ENCODE results near the gene SATL1. TPM values are rescaled to one million over a fixed set of nuclear protein-coding genes. Genes with fewer than 3 reads are reported as not detected.

Gene SATL1
- total RNA-seq, 1 donor from 2014 or later: 0.56 TPM

- no peaks in the 10 kb centered on the region for H3K4me1 Mint-ChIP-seq
- H3K9me3 Mint-ChIP-seq: peaks cover 38% of the 10 kb centered on the region
- no peak overlapping the region for H3K27ac Mint-ChIP-seq
- DNase-seq (ENCODE audit: low spot score in 2 of 2, unreplicated experiment in 2 of 2): no peak
- no peaks in the 10 kb centered on the region for H3K27me3 Mint-ChIP-seq (ENCODE audit: low read depth)
- TF ChIP-seq CTCF (IDR thresholded peaks at IDR 0.05; ENCODE audit: unreplicated experiment): no peak
- no peak overlapping the region for H3K4me3 Mint-ChIP-seq
- no peaks in the 10 kb centered on the region for H3K36me3 Mint-ChIP-seq
These were observed 47.3 kb downstream of the SATL1 start for GRCh38 chrX:85196319-85196718.

- Mint-ChIP-seq H3K27me3 (ENCODE audit: low read depth) (no peaks in the 10 kb centered on the region), H3K36me3 (no peaks in the 10 kb centered on the region), H3K27ac (no peak overlapping the region), H3K4me1 (no peaks in the 10 kb centered on the region), H3K9me3 (peaks cover 43% of the 10 kb centered on the region), H3K4me3 (no peak overlapping the region)
- DNase-seq (ENCODE audit: low spot score in 2 of 2, unreplicated experiment in 2 of 2): no peak
- no peak for TF ChIP-seq CTCF (IDR thresholded peaks at IDR 0.05; ENCODE audit: unreplicated experiment)
These were observed 83.9 kb downstream of the SATL1 start for GRCh38 chrX:85159644-85160043.

GRCh38 chrX:85140964-85141363 lies 102.6 kb downstream of the SATL1 start:
- H3K4me1 Mint-ChIP-seq: no peaks in the 10 kb centered on the region
- no peak for TF ChIP-seq CTCF (IDR thresholded peaks at IDR 0.05; ENCODE audit: unreplicated experiment)
- H3K27me3 Mint-ChIP-seq (ENCODE audit: low read depth): no peaks in the 10 kb centered on the region
- no peaks in the 10 kb centered on the region for H3K36me3 Mint-ChIP-seq
- H3K9me3 Mint-ChIP-seq: peaks cover 11% of the 10 kb centered on the region
- no peak overlapping the region for H3K27ac Mint-ChIP-seq
- H3K4me3 Mint-ChIP-seq: no peak overlapping the region
- no peak for DNase-seq (ENCODE audit: low spot score in 2 of 2, unreplicated experiment in 2 of 2)

GRCh38 chrX:85139422-85139821 lies 104.2 kb downstream of the SATL1 start:
- H3K9me3 Mint-ChIP-seq: peaks cover 14% of the 10 kb centered on the region
- H3K36me3 Mint-ChIP-seq: no peaks in the 10 kb centered on the region
- TF ChIP-seq CTCF (IDR thresholded peaks at IDR 0.05; ENCODE audit: unreplicated experiment): no peak
- no peak overlapping the region for H3K4me3 Mint-ChIP-seq
- no peak overlapping the region for H3K27ac Mint-ChIP-seq
- DNase-seq (ENCODE audit: low spot score in 2 of 2, unreplicated experiment in 2 of 2): no peak
- H3K4me1 Mint-ChIP-seq: no peaks in the 10 kb centered on the region
- no peaks in the 10 kb centered on the region for H3K27me3 Mint-ChIP-seq (ENCODE audit: low read depth)

- Mint-ChIP-seq H3K27ac (no peak overlapping the region), H3K36me3 (no peaks in the 10 kb centered on the region), H3K4me1 (no peaks in the 10 kb centered on the region), H3K9me3 (peaks cover 19% of the 10 kb centered on the region), H3K27me3 (ENCODE audit: low read depth) (no peaks in the 10 kb centered on the region), H3K4me3 (no peak overlapping the region)
- DNase-seq (ENCODE audit: low spot score in 2 of 2, unreplicated experiment in 2 of 2): no peak
- no peak for TF ChIP-seq CTCF (IDR thresholded peaks at IDR 0.05; ENCODE audit: unreplicated experiment)
These were observed 107.2 kb downstream of the SATL1 start for GRCh38 chrX:85136409-85136808.

- TF ChIP-seq CTCF (IDR thresholded peaks at IDR 0.05; ENCODE audit: unreplicated experiment): no peak
- no peak overlapping the region for H3K4me3 Mint-ChIP-seq
- no peaks in the 10 kb centered on the region for H3K4me1 Mint-ChIP-seq
- peaks cover 24% of the 10 kb centered on the region for H3K9me3 Mint-ChIP-seq
- no peaks in the 10 kb centered on the region for H3K36me3 Mint-ChIP-seq
- no peak for DNase-seq (ENCODE audit: low spot score in 2 of 2, unreplicated experiment in 2 of 2)
- H3K27ac Mint-ChIP-seq: no peak overlapping the region
- no peaks in the 10 kb centered on the region for H3K27me3 Mint-ChIP-seq (ENCODE audit: low read depth)
These were observed 128.3 kb downstream of the SATL1 start for GRCh38 chrX:85115252-85115651.

All from mesothelial cell of epicardium (in vitro differentiated cells).